NCI-H526 (cell line): Measurements from ENCODE around the gene SLC43A2.
"Not testable (repeated sequence)": the region's sequence is repeated elsewhere in the genome, so short reads cannot be mapped to it uniquely, and the experiment has no call there.

Experiments
- DNase-seq, 2 experiments: peaks; one replicate each; lab custom pipeline; 2025; lab: John Stamatoyannopoulos, UW

Gene SLC43A2

GRCh38 chr17:1627982-1628855 lies at the start of gene SLC43A2:
Gene SLC43A2 (minus strand): TSS chr17:1628834. CDS start chr17:1627874, 960 bp downstream.
- peak; percentile 51 to 93 for DNase-seq

- DNase-seq: no peak
Measured at GRCh38 chr17:1676401-1676800, 47.8 kb upstream of the SLC43A2 start.

- no peak for DNase-seq
Measured at GRCh38 chr17:1673041-1673785, 44.6 kb upstream of the SLC43A2 start.

- DNase-seq: not testable (repeated sequence)
Measured at GRCh38 chr17:1663934-1664333, 35.3 kb upstream of the SLC43A2 start.

GRCh38 chr17:1661045-1661444 lies 32.4 kb upstream of the SLC43A2 start:
- no peak for DNase-seq

GRCh38 chr17:1658100-1658499 lies 29.5 kb upstream of the SLC43A2 start:
- no peak for DNase-seq

GRCh38 chr17:1653735-1654134 lies 25.1 kb upstream of the SLC43A2 start:
- no peak for DNase-seq

- not testable (repeated sequence) for DNase-seq
Measured at GRCh38 chr17:1652794-1653193, 24.2 kb upstream of the SLC43A2 start.

- no peak for DNase-seq
Measured at GRCh38 chr17:1651559-1651844, 22.9 kb upstream of the SLC43A2 start.

GRCh38 chr17:1650731-1651558 lies 22.3 kb upstream of the SLC43A2 start:
- no peak for DNase-seq

- peak in 1 of 2 experiments; percentile 67 for DNase-seq
Measured at GRCh38 chr17:1649844-1650501, 21.3 kb upstream of the SLC43A2 start, which contains the start of gene RILP. Gene RILP (minus strand): TSS chr17:1649866. CDS start chr17:1649804, 62 bp downstream.

GRCh38 chr17:1648963-1649843 lies 20.6 kb upstream of the SLC43A2 start:
- DNase-seq: peak; percentile 61 to 89

GRCh38 chr17:1648173-1648962 lies 19.7 kb upstream of the SLC43A2 start:
- DNase-seq: no peak

GRCh38 chr17:1647802-1648171 lies 19.2 kb upstream of the SLC43A2 start:
- DNase-seq: no peak

- DNase-seq: no peak
Measured at GRCh38 chr17:1646199-1646875, 17.7 kb upstream of the SLC43A2 start.

- no peak for DNase-seq
Measured at GRCh38 chr17:1645207-1646171, 16.9 kb upstream of the SLC43A2 start, which contains the start of gene SCARF1. Gene SCARF1 (minus strand): TSS chr17:1645732. CDS start chr17:1645697, 35 bp downstream.

GRCh38 chr17:1644493-1645206 lies 16.0 kb upstream of the SLC43A2 start:
- DNase-seq: no peak
